Progenitor cell of endocrine pancreas (in vitro differentiated cells): ENCODE measurements around the gene NR2F1. TPM values are rescaled to one million over a fixed set of nuclear protein-coding genes. Genes with fewer than 3 reads are reported as not detected.

ENCODE experiments used
- DNase-seq: peaks from one replicate; pipeline ENCODE4 v3.0.0; 2021; ENCODE audit warnings: low spot score; ENCODE audit not compliant: unreplicated experiment
- H3K27ac Mint-ChIP-seq: 2 replicates; pipeline ENCODE4 v1.8.0; 2021; ENCODE audit warnings: mild to moderate bottlenecking, moderate library complexity, mixed read lengths
- H3K27me3 Mint-ChIP-seq: 2 replicates; pipeline ENCODE4 v1.8.0; 2021; ENCODE audit warnings: mixed read lengths
- H3K36me3 Mint-ChIP-seq: 2 replicates; pipeline ENCODE4 v1.8.0; 2022; ENCODE audit warnings: mixed read lengths; ENCODE audit not compliant: insufficient read depth
- H3K4me1 Mint-ChIP-seq: 2 replicates; pipeline ENCODE4 v1.8.0; 2021; ENCODE audit warnings: low read depth, mixed read lengths
- H3K4me3 Mint-ChIP-seq: 2 replicates; pipeline ENCODE4 v1.8.0; 2021; ENCODE audit warnings: low read depth, mild to moderate bottlenecking, moderate library complexity, mixed read lengths
- H3K9me3 Mint-ChIP-seq: 2 replicates; pipeline ENCODE4 v1.8.0; 2021; ENCODE audit warnings: low read depth, mixed read lengths
- total RNA-seq: library from RNA; stranded (reverse); gene quantifications from 2 replicates; pipeline ENCODE4 v1.2.1, GENCODE V29; 2021
- TF ChIP-seq, protein P1 (sequence below): fragments of 200-600 bp; sonication (generic); IDR thresholded peaks from one replicate; pipeline ENCODE4 v1.5.0; 2021; ENCODE audit warnings: antibody characterized with exemption, mild to moderate bottlenecking; ENCODE audit not compliant: unreplicated experiment

Gene NR2F1
- total RNA-seq, 1 donor from 2014 or later: 34.8 TPM

DNA sequence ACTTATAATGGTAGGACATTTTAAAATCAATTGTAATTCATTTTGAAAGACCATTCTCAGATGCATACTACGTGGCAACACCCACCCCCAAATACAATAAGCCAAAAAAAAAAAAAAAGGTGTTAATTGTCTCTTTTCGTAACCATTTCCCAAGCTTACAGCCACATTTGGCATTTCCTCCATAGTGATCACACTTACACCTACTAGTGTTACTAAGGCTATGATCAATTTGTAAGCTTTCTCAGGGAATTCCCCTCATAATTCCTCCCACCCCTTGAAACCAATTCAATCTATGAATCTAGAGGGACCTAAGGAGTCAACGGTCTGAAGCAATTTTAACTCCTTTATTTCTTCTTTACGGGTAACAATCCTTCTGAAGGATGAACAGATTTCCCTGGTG is 40.1 kb downstream of the NR2F1 start:
- H3K4me1 Mint-ChIP-seq: peaks cover 6% of the 10 kb centered on the region
- H3K36me3 Mint-ChIP-seq: no peaks in the 10 kb centered on the region
- H3K4me3 Mint-ChIP-seq: no peak overlapping the region
- TF ChIP-seq, protein P1, sequence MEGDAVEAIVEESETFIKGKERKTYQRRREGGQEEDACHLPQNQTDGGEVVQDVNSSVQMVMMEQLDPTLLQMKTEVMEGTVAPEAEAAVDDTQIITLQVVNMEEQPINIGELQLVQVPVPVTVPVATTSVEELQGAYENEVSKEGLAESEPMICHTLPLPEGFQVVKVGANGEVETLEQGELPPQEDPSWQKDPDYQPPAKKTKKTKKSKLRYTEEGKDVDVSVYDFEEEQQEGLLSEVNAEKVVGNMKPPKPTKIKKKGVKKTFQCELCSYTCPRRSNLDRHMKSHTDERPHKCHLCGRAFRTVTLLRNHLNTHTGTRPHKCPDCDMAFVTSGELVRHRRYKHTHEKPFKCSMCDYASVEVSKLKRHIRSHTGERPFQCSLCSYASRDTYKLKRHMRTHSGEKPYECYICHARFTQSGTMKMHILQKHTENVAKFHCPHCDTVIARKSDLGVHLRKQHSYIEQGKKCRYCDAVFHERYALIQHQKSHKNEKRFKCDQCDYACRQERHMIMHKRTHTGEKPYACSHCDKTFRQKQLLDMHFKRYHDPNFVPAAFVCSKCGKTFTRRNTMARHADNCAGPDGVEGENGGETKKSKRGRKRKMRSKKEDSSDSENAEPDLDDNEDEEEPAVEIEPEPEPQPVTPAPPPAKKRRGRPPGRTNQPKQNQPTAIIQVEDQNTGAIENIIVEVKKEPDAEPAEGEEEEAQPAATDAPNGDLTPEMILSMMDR: no peak
- peaks cover 36% of the 10 kb centered on the region for H3K27me3 Mint-ChIP-seq
- no peaks in the 10 kb centered on the region for H3K9me3 Mint-ChIP-seq
- H3K27ac Mint-ChIP-seq: no peak overlapping the region
- DNase-seq: no peak

DNA sequence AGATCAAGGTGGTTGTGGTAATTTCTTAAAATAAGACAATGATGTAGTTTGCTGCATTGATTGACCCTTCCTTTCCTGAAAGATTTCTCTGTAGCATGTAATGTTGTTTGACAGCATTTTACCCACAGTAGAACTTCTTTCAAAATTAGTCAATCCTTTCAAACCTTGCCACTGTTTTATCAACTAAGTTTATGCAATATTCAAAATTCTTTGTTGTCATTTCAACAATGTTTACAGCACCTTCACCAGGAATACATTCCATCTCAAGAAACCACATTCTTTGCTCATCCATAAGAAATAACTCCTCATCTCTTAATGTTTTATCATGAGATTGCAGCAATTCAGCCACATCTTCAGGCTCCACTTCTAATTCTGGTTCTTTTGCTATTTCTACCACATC is 43.8 kb downstream of the NR2F1 start:
- no peak for DNase-seq
- Mint-ChIP-seq H3K4me3 (no peak overlapping the region), H3K36me3 (no peaks in the 10 kb centered on the region), H3K27me3 (peaks cover 15% of the 10 kb centered on the region), H3K4me1 (peaks cover 8% of the 10 kb centered on the region), H3K27ac (no peak overlapping the region), H3K9me3 (no peaks in the 10 kb centered on the region)
- TF ChIP-seq, protein P1: no peak

DNA sequence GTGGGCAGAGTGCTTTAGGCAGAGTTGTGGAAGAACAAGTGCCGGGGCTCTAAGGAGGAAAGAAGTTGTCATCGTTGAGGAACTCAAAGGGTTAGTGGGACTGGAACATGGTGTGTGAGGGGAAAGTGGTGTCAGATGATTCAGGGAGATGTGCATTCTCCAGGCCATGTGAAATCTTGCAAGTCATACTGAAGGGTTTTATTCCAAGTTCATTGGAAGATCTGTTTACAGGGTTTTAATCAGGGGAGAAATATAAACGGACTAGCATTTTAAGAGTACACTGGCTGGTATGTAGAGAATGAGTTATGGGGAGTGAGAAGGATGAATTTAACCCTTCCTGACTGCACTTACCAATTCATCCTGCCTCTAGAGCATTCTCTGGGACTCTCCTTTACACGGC is 49.3 kb downstream of the NR2F1 start:
- Mint-ChIP-seq H3K9me3 (no peaks in the 10 kb centered on the region), H3K27me3 (peaks cover 3% of the 10 kb centered on the region), H3K27ac (no peak overlapping the region), H3K4me1 (peaks cover 11% of the 10 kb centered on the region), H3K4me3 (no peak overlapping the region), H3K36me3 (no peaks in the 10 kb centered on the region)
- no peak for DNase-seq
- TF ChIP-seq, protein P1: no peak

DNA sequence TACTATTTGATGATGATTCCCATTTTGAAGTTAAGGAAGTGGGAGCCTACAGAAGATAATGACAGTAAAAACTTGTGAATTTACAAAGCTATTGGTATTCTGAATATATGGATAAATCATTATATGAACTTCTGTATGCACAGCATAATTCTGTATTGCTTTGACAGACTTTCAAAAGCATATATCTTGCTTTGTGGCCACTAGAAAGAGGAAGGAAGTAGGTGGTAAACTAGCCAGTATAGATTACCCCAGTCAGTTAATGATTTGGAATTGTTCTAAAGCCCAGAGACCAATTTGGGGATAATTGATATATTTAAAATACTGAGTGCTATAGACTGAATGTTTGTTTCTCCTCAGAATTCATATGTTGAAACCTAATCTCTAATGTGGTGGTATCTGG is 53.0 kb downstream of the NR2F1 start:
- DNase-seq: no peak
- no peaks in the 10 kb centered on the region for H3K9me3 Mint-ChIP-seq
- no peak overlapping the region for H3K27ac Mint-ChIP-seq
- TF ChIP-seq, protein P1: no peak
- peaks cover 6% of the 10 kb centered on the region for H3K4me1 Mint-ChIP-seq
- H3K27me3 Mint-ChIP-seq: peaks cover 3% of the 10 kb centered on the region
- no peak overlapping the region for H3K4me3 Mint-ChIP-seq
- H3K36me3 Mint-ChIP-seq: no peaks in the 10 kb centered on the region

DNA sequence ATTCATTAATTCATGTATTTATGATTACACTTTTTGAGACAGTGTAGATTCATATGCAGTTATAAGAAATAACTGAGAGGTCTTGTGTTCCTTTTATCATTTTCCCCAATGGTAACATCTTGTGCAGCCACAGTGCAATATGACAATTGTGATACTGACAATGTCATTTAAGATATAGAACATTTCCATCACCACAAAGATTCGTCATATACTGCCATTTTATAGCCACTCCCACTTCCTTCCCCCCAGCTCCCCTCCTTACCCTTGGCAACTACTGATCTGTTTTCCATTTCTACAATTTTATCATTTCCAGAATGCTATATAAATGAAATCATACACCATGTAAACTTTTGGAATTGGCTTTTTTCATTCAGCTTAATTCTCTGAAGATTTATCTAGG is 53.8 kb downstream of the NR2F1 start:
- H3K27ac Mint-ChIP-seq: no peak overlapping the region
- TF ChIP-seq, protein P1: no peak
- H3K36me3 Mint-ChIP-seq: no peaks in the 10 kb centered on the region
- H3K9me3 Mint-ChIP-seq: no peaks in the 10 kb centered on the region
- H3K4me1 Mint-ChIP-seq: peaks cover 4% of the 10 kb centered on the region
- H3K4me3 Mint-ChIP-seq: no peak overlapping the region
- DNase-seq: no peak
- H3K27me3 Mint-ChIP-seq: peaks cover 3% of the 10 kb centered on the region

DNA sequence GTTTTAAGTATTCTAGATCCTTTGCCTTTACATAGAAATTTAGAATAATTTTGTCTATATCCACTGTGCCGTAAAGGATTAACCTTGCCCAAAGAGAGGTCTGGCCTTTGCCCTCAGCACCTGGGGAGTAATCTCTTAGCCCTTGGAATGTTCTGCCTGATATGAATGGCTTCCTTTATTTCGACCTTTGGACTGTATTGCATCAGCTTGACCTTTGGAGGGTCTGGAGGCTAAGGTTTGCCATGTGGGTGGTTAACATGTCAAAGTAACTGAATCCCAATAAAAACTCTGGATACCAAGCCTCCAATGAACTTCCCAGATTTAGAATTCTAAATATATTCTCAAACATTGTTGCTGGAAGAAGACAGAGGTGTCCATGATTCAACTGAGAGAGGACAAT is 54.7 kb downstream of the NR2F1 start:
- TF ChIP-seq, protein P1: no peak
- DNase-seq: no peak
- no peaks in the 10 kb centered on the region for H3K27me3 Mint-ChIP-seq
- H3K4me1 Mint-ChIP-seq: peaks cover 4% of the 10 kb centered on the region
- H3K36me3 Mint-ChIP-seq: no peaks in the 10 kb centered on the region
- no peak overlapping the region for H3K27ac Mint-ChIP-seq
- H3K9me3 Mint-ChIP-seq: no peaks in the 10 kb centered on the region
- no peak overlapping the region for H3K4me3 Mint-ChIP-seq
